ENCODE measurements around the gene MBIP. TPM values are rescaled to one million over a fixed set of nuclear protein-coding genes. Genes with fewer than 3 reads are reported as not detected.

The MBIP gene
- polyA plus RNA-seq, 1 donor from 2014 or later, result 52.1 TPM

DNA sequence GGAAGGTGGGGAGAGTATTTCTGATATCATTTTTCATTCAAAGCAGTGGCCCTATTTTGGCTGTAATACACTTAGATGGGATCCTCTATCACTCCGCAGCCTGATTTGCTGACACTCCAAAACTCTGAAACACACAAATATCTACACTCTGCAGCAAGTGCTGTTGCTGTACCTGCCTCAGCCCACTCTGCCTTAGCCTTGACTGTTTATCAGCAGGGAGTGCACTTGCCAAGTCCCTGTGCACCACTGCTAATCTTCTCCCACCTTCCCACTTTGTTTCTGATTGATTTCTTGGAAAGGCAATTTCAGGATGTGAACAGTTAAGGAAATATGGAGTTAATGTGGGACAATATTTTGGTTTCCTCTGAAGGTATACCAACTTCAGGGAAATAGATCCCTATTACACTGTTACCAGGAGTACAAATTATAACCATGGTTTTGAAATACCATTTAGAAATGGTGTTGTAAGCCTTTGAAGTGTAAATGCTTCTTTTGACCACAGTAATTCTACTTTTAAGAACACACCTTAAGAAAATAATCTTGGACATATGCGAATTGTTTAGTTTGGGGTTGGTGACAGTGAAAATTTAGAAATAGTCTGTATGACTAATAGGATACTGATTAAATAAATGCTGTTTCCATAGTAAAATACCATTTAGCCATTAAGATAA lies 59.3 kb downstream of the MBIP start:
- no peaks in the 10 kb centered on the region for H3K79me2 ChIP-seq (replicated peaks; ENCODE audit: insufficient read depth, low read length)
- H3K27ac ChIP-seq (ENCODE audit: low read length), result no peak overlapping the region
- H2AFZ ChIP-seq (ENCODE audit: low read depth, low read length), result no peak overlapping the region
- H4K20me1 ChIP-seq (ENCODE audit: insufficient read depth), result no peaks in the 10 kb centered on the region
- H3K36me3 ChIP-seq (ENCODE audit: insufficient read depth, low read length), result no peaks in the 10 kb centered on the region
- no peak overlapping the region for H3K4me2 ChIP-seq (ENCODE audit: low read length)
- H3K9me2 ChIP-seq (ENCODE audit: insufficient read depth, low read length), result no peaks in the 10 kb centered on the region
- no peak for TF ChIP-seq MXI1 (conservative IDR thresholded peaks at IDR 0.05; ENCODE audit: poor library complexity, severe bottlenecking)
- TF ChIP-seq SMC3 (conservative IDR thresholded peaks at IDR 0.05; ENCODE audit: poor library complexity), result no peak
- TF ChIP-seq, protein P1, sequence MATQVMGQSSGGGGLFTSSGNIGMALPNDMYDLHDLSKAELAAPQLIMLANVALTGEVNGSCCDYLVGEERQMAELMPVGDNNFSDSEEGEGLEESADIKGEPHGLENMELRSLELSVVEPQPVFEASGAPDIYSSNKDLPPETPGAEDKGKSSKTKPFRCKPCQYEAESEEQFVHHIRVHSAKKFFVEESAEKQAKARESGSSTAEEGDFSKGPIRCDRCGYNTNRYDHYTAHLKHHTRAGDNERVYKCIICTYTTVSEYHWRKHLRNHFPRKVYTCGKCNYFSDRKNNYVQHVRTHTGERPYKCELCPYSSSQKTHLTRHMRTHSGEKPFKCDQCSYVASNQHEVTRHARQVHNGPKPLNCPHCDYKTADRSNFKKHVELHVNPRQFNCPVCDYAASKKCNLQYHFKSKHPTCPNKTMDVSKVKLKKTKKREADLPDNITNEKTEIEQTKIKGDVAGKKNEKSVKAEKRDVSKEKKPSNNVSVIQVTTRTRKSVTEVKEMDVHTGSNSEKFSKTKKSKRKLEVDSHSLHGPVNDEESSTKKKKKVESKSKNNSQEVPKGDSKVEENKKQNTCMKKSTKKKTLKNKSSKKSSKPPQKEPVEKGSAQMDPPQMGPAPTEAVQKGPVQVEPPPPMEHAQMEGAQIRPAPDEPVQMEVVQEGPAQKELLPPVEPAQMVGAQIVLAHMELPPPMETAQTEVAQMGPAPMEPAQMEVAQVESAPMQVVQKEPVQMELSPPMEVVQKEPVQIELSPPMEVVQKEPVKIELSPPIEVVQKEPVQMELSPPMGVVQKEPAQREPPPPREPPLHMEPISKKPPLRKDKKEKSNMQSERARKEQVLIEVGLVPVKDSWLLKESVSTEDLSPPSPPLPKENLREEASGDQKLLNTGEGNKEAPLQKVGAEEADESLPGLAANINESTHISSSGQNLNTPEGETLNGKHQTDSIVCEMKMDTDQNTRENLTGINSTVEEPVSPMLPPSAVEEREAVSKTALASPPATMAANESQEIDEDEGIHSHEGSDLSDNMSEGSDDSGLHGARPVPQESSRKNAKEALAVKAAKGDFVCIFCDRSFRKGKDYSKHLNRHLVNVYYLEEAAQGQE (IDR thresholded peaks at IDR 0.05; ENCODE audit: borderline replicate concordance), result no peak
- TF ChIP-seq EP300 (conservative IDR thresholded peaks at IDR 0.05; ENCODE audit: poor library complexity, severe bottlenecking), result no peak
- TF ChIP-seq EZH2 (IDR thresholded peaks at IDR 0.05; ENCODE audit: borderline replicate concordance, insufficient read depth, low read length, poor library complexity, severe bottlenecking), result no peak
- no peak for TF ChIP-seq RAD21 (conservative IDR thresholded peaks at IDR 0.05)
- no peak for TF ChIP-seq TAF1 (IDR thresholded peaks at IDR 0.05; ENCODE audit: low read depth)
- TF ChIP-seq POLR2AphosphoS5 (IDR thresholded peaks at IDR 0.05), result no peak
- TF ChIP-seq, protein P2, sequence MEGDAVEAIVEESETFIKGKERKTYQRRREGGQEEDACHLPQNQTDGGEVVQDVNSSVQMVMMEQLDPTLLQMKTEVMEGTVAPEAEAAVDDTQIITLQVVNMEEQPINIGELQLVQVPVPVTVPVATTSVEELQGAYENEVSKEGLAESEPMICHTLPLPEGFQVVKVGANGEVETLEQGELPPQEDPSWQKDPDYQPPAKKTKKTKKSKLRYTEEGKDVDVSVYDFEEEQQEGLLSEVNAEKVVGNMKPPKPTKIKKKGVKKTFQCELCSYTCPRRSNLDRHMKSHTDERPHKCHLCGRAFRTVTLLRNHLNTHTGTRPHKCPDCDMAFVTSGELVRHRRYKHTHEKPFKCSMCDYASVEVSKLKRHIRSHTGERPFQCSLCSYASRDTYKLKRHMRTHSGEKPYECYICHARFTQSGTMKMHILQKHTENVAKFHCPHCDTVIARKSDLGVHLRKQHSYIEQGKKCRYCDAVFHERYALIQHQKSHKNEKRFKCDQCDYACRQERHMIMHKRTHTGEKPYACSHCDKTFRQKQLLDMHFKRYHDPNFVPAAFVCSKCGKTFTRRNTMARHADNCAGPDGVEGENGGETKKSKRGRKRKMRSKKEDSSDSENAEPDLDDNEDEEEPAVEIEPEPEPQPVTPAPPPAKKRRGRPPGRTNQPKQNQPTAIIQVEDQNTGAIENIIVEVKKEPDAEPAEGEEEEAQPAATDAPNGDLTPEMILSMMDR (IDR thresholded peaks at IDR 0.05; ENCODE audit: poor library complexity, severe bottlenecking), result no peak
- H3K9ac ChIP-seq (ENCODE audit: low read length), result no peak overlapping the region
- no peaks in the 10 kb centered on the region for H3F3A ChIP-seq (ENCODE audit: insufficient read depth, low read length, poor library complexity, severe bottlenecking)
- no peaks in the 10 kb centered on the region for H3K9me3 ChIP-seq (ENCODE audit: low read length)
- H3K4me3 ChIP-seq (ENCODE audit: low read length), result no peak overlapping the region
- no peaks in the 10 kb centered on the region for H3K27me3 ChIP-seq (ENCODE audit: insufficient read depth, low read depth, low read length)

DNA sequence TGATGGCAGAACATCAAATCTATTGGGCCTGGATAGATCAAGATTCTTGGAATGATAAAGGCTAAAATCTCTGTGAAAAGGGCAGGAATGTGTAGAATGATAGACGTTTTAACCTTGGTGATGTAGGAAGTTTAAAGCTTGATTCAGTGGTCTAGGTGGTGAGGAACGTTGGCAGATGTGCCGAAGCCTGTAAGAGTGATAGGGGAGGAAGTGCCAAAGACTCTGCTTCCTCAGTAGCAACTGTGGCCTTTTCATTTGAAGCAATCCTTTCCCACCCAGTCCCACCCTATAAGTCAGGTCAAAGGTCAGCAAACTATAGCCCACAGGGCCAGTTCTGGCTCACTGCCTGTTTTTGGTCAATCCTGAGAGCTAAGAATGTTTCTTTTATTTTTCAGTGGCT lies 62.2 kb downstream of the MBIP start:
- no peaks in the 10 kb centered on the region for H3K9me2 ChIP-seq (ENCODE audit: insufficient read depth, low read length)
- no peak overlapping the region for H3K4me2 ChIP-seq (ENCODE audit: low read length)
- no peaks in the 10 kb centered on the region for H3K36me3 ChIP-seq (ENCODE audit: insufficient read depth, low read length)
- no peak overlapping the region for H3K27ac ChIP-seq (ENCODE audit: low read length)
- no peak overlapping the region for H3K4me3 ChIP-seq (ENCODE audit: low read length)
- H3K27me3 ChIP-seq (ENCODE audit: insufficient read depth, low read depth, low read length), result no peaks in the 10 kb centered on the region
- H3F3A ChIP-seq (ENCODE audit: insufficient read depth, low read length, poor library complexity, severe bottlenecking), result no peaks in the 10 kb centered on the region
- H3K79me2 ChIP-seq (replicated peaks; ENCODE audit: insufficient read depth, low read length), result no peaks in the 10 kb centered on the region
- no peak overlapping the region for H3K9ac ChIP-seq (ENCODE audit: low read length)
- no peaks in the 10 kb centered on the region for H3K9me3 ChIP-seq (ENCODE audit: low read length)
- no peak overlapping the region for H2AFZ ChIP-seq (ENCODE audit: low read depth, low read length)
- TF ChIP-seq POLR2AphosphoS5 (IDR thresholded peaks at IDR 0.05), result no peak
- TF ChIP-seq, protein P2 (IDR thresholded peaks at IDR 0.05; ENCODE audit: poor library complexity, severe bottlenecking), result no peak
- TF ChIP-seq MXI1 (conservative IDR thresholded peaks at IDR 0.05; ENCODE audit: poor library complexity, severe bottlenecking), result no peak
- no peak for TF ChIP-seq TAF1 (IDR thresholded peaks at IDR 0.05; ENCODE audit: low read depth)
- TF ChIP-seq SMC3 (conservative IDR thresholded peaks at IDR 0.05; ENCODE audit: poor library complexity), result no peak
- TF ChIP-seq RAD21 (conservative IDR thresholded peaks at IDR 0.05), result no peak
- TF ChIP-seq, protein P1 (IDR thresholded peaks at IDR 0.05; ENCODE audit: borderline replicate concordance), result no peak
- TF ChIP-seq EZH2 (IDR thresholded peaks at IDR 0.05; ENCODE audit: borderline replicate concordance, insufficient read depth, low read length, poor library complexity, severe bottlenecking), result no peak
- TF ChIP-seq EP300 (conservative IDR thresholded peaks at IDR 0.05; ENCODE audit: poor library complexity, severe bottlenecking), result no peak
- H4K20me1 ChIP-seq (ENCODE audit: insufficient read depth), result no peaks in the 10 kb centered on the region
